Right atrium auricular region (tissue), 2 donors: ENCODE results near the gene TTC23L. TPM values are rescaled to one million over a fixed set of nuclear protein-coding genes. Genes with fewer than 3 reads are reported as not detected.

Experiments
- DNase-seq: peaks from one replicate; pipeline ENCODE4 v3.0.0-alpha.2; 2019; ENCODE audit warnings: low spot score
- H3K27ac ChIP-seq, 2 donors: fragments of 200-600 bp; sonication (generic); 1 replicate in 1 of 2; 2 replicates in 1 of 2; pipeline ENCODE4 v1.5.1; 2016 to 2019
- H3K27me3 ChIP-seq, 2 donors: fragments of 200-600 bp; sonication (generic); one replicate each; pipeline versions ENCODE4 v1.5.1 to v1.6.0; 2017 to 2019
- H3K36me3 ChIP-seq: fragments of 200-600 bp; sonication (generic); one replicate; pipeline ENCODE4 v1.5.1; 2016
- H3K4me1 ChIP-seq, 2 donors: fragments of 200-600 bp; sonication (generic); one replicate each; pipeline versions ENCODE4 v1.5.1 to v1.6.0; 2017 to 2019
- H3K4me3 ChIP-seq, 2 donors: fragments of 200-600 bp; sonication (generic); 1 replicate in 1 of 2; 2 replicates in 1 of 2; pipeline ENCODE4 v1.5.1; 2017 to 2019; ENCODE audit warnings: mild to moderate bottlenecking in 1 of 2, moderate library complexity in 1 of 2
- H3K9me3 ChIP-seq, 2 donors: fragments of 200-600 bp; sonication (generic); one replicate each; pipeline ENCODE4 v1.5.1; 2019
- total RNA-seq, 2 donors: library from RNA; depleted of rRNA; stranded (reverse); fragments of >200 nt; gene quantifications; one replicate each; pipeline ENCODE4 v1.1.0, GENCODE V29; 2016
- TF ChIP-seq, protein P1 (sequence below), 2 donors: fragments of 200-600 bp; sonication (generic); IDR thresholded peaks; one replicate each; pipeline ENCODE4 v1.5.1; 2019; ENCODE audit warnings: antibody characterized with exemption in 2 of 2

The TTC23L gene
- total RNA-seq, 2 donors from 2014 or later = 0.28 TPM; not detected in 1

DNA sequence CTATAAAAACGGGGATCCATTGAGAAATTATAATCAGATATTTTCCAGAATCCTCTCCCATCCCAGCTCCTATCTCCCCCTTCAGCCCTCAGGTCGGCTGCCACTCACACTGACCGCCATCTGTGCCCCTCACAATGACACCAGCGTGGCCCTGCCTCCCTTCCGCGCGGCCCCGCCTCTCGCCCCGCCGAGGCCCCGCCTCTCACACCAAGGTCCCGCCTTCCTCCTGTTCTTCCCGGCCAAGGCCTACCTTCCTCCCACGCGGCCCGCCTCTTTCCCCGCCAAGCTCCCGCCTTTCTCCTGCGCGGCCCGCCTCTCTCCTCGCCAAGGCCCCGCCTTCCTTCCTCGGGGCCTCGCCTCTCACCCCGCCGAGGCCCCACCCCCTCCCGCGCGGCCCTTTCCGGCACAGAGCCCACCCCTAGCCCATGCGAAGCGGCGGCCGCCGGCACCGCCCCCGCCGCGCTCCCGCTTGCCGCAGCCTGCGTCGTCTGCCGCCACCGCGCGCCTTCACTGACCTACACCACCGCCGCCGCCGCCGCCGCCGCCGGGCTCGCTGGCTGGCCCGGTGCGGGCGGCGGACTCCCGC, 90.3 kb downstream of the TTC23L start, which contains the start of gene DNAJC21:
Gene DNAJC21, plus strand, starts transcription at position 426 of the 586 bp plus-strand sequence. CDS start 261 bp downstream, outside the sequence.
- H3K4me3 ChIP-seq = peak within 1 kb of the TSS; percentile 86 to 92
- peak within 1 kb of the TSS; percentile 96 to 99 for H3K27ac ChIP-seq
- no peaks in the 10 kb centered on the region for H3K9me3 ChIP-seq
- peaks cover 19% of the 10 kb centered on the region for H3K36me3 ChIP-seq
- H3K27me3 ChIP-seq = no peaks in the 10 kb centered on the region
- TF ChIP-seq, protein P1, sequence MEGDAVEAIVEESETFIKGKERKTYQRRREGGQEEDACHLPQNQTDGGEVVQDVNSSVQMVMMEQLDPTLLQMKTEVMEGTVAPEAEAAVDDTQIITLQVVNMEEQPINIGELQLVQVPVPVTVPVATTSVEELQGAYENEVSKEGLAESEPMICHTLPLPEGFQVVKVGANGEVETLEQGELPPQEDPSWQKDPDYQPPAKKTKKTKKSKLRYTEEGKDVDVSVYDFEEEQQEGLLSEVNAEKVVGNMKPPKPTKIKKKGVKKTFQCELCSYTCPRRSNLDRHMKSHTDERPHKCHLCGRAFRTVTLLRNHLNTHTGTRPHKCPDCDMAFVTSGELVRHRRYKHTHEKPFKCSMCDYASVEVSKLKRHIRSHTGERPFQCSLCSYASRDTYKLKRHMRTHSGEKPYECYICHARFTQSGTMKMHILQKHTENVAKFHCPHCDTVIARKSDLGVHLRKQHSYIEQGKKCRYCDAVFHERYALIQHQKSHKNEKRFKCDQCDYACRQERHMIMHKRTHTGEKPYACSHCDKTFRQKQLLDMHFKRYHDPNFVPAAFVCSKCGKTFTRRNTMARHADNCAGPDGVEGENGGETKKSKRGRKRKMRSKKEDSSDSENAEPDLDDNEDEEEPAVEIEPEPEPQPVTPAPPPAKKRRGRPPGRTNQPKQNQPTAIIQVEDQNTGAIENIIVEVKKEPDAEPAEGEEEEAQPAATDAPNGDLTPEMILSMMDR (IDR thresholded peaks at IDR 0.05) = no peak
- DNase-seq = peak; percentile 95
- H3K4me1 ChIP-seq = peaks cover 0 to 22% of the 10 kb centered on the region in 2 donors

DNA sequence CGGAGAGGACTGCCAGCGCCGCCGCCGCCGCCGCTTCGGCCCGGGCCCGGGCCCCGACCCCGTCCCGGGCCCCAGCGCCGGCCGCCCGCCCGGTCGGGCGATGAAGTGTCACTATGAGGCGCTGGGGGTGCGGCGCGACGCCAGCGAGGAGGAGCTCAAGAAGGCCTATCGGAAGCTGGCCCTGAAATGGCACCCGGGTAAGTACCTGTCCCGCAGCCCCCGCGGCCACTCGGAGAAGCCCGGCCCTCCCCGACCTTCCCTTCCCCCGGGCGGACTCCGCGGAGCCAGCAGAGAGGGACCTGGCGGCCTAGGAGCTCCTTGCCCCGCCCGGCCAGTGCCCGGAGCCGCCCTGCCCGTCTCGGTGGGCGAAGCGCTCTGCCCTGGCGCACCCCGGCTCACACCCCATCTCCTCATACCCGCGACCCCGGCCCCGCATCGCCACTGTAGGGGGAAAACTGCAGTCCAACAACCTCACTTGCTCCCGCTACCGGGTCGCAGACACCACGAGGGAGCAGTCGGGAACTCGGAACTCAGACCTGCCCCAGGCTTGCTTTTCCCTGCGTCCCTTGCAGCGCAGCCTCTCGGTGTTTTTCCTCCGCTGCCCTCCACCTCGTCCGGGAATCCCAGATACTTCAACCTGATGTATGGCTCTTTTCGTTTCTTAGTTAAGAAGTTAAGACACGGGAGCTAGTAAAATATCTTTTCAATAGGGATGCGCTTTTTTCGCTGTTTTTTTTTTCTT, 90.9 kb downstream of the TTC23L start:
- TF ChIP-seq, protein P1 (IDR thresholded peaks at IDR 0.05) = no peak
- peak overlapping the region; percentile 86 to 92 for H3K4me3 ChIP-seq
- H3K4me1 ChIP-seq = peaks cover 0 to 22% of the 10 kb centered on the region in 2 donors
- no peaks in the 10 kb centered on the region for H3K27me3 ChIP-seq
- peaks cover 16% of the 10 kb centered on the region for H3K36me3 ChIP-seq
- peak; percentile 91 for DNase-seq
- peak overlapping the region; percentile 96 to 99 for H3K27ac ChIP-seq
- no peaks in the 10 kb centered on the region for H3K9me3 ChIP-seq

DNA sequence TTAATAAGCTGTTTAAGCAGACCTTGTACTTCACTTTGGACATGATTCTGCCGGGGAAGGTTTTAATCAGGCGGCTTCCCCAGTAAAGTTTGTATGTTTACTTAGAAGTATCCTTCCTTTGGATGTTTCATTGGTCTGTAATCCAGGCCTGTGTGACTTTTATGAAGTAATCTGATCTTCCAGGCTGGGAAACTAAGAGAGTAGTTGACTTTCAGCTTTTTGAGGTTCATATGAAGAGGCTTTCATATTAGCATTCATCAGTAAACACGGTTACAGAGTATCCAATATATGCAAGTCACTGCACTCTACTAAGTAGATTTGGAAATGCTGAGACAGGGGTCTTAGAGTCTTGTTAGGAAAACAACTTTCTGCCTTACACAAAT, 91.5 kb downstream of the TTC23L start:
- peaks cover 11% of the 10 kb centered on the region for H3K36me3 ChIP-seq
- peak overlapping the region; percentile 96 to 99 for H3K27ac ChIP-seq
- H3K9me3 ChIP-seq = no peaks in the 10 kb centered on the region
- H3K27me3 ChIP-seq = no peaks in the 10 kb centered on the region
- peak overlapping the region; percentile 86 to 92 for H3K4me3 ChIP-seq
- H3K4me1 ChIP-seq = peaks cover 0 to 22% of the 10 kb centered on the region in 2 donors
- TF ChIP-seq, protein P1 (IDR thresholded peaks at IDR 0.05) = no peak
- DNase-seq = no peak

DNA sequence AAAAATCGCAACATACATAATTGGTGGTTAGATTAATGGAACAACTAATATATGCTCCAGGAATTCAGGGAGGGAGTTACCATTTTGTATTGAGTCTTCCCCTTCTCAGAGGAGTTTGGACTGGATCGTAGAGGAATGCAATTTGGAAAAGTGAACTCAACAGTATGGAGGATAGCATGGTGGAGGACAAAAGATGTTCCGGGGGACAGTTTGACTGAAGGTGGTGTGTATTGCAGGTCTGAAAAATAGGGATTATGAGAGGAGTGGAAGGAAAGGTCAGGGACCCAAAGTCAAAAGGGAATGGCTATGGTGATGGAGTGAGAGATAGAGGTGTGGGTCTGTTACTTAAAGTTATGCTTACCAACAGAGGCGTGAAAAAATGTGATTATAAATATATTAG, 91.9 kb downstream of the TTC23L start:
- H3K4me3 ChIP-seq = peak overlapping the region; percentile 86 to 92
- peaks cover 10% of the 10 kb centered on the region for H3K36me3 ChIP-seq
- H3K4me1 ChIP-seq = peaks cover 0 to 22% of the 10 kb centered on the region in 2 donors
- H3K27ac ChIP-seq = peak overlapping the region; percentile 96 to 99
- H3K27me3 ChIP-seq = no peaks in the 10 kb centered on the region
- TF ChIP-seq, protein P1 (IDR thresholded peaks at IDR 0.05) = no peak
- H3K9me3 ChIP-seq = no peaks in the 10 kb centered on the region
- no peak for DNase-seq

DNA sequence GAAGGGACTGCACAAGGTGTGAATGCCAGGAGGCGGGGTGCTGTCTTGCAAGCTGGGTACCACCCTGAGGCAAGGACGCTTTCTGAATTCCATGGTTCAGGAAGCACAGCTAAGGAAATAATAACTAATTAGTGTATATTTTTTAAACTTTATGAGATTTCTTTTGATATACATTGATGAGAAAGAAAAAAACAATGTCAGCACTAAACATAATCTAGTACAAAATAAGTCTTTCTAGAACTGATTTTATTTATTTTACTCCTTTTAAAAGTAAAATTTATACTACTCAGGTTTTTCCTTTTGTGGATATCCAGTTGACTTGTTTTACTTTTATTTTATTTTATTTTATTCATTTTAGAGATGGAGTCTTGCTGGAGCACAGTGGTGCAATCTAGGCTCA, 94.0 kb downstream of the TTC23L start:
- no peak overlapping the region for H3K4me3 ChIP-seq
- no peak for DNase-seq
- no peak overlapping the region for H3K27ac ChIP-seq
- TF ChIP-seq, protein P1 (IDR thresholded peaks at IDR 0.05) = no peak
- H3K4me1 ChIP-seq = peaks cover 0 to 22% of the 10 kb centered on the region in 2 donors
- no peaks in the 10 kb centered on the region for H3K27me3 ChIP-seq
- H3K36me3 ChIP-seq = peaks cover 24% of the 10 kb centered on the region
- no peaks in the 10 kb centered on the region for H3K9me3 ChIP-seq
